Lung (tissue), 12 donors: ENCODE measurements around the gene MRRF. TPM values are rescaled to one million over a fixed set of nuclear protein-coding genes. Genes with fewer than 3 reads are reported as not detected.

Experiments used
- ATAC-seq: fragments of 200-7000 bp; cut with Tn5 transposase; one replicate; pipeline ENCODE4 v1.9.1; 2020; ENCODE audit warnings: moderate number of reproducible peaks; ENCODE audit not compliant: insufficient read depth, low FRiP score
- DNase-seq, 3 donors: peaks; one replicate each; pipeline ENCODE4 v3.0.0-alpha.2; 2013 to 2017
- H3K27ac ChIP-seq, 2 donors: one replicate each; pipeline ENCODE4 v1.5.1; 2013; ENCODE audit warnings: mild to moderate bottlenecking in 2 of 2, moderate library complexity in 2 of 2, control low read depth in 1 of 2, inconsistent platforms in 1 of 2, low read depth in 1 of 2, low read length in 1 of 2
- H3K27me3 ChIP-seq, 3 donors: one replicate each; pipeline ENCODE4 v1.5.1; 2013; ENCODE audit warnings: low read length in 2 of 3; ENCODE audit not compliant: control insufficient read depth in 3 of 3, insufficient read depth in 3 of 3
- H3K36me3 ChIP-seq, 4 donors: one replicate each; pipeline ENCODE4 v1.5.1; 2013; ENCODE audit warnings: low read length in 4 of 4, mild to moderate bottlenecking in 1 of 4, moderate library complexity in 1 of 4; ENCODE audit not compliant: control insufficient read depth in 4 of 4, insufficient read depth in 4 of 4
- H3K4me1 ChIP-seq, 5 donors: one replicate each; pipeline ENCODE4 v1.5.1; 2013; ENCODE audit warnings: low read length in 5 of 5, mild to moderate bottlenecking in 2 of 5, moderate library complexity in 1 of 5; ENCODE audit not compliant: control insufficient read depth in 5 of 5, insufficient read depth in 5 of 5
- H3K4me3 ChIP-seq: one replicate; pipeline ENCODE4 v1.5.1; 2013; ENCODE audit warnings: mild to moderate bottlenecking, control low read depth, moderate library complexity
- H3K9ac ChIP-seq, 2 donors: one replicate each; pipeline ENCODE4 v1.5.1; 2013; ENCODE audit warnings: low read length in 2 of 2, control low read depth in 1 of 2; ENCODE audit not compliant: insufficient read depth in 1 of 2
- H3K9me3 ChIP-seq, 4 donors: one replicate each; pipeline ENCODE4 v1.5.1; 2013; ENCODE audit warnings: low read length in 3 of 4, mild to moderate bottlenecking in 1 of 4, moderate library complexity in 1 of 4; ENCODE audit not compliant: control insufficient read depth in 4 of 4, insufficient read depth in 3 of 4
- WGBS, 2 donors: extraction: QIAGEN DNeasy Blood & Tissue Kit; methylation state at CpG; one replicate each; pipeline ENCODE4 v1.1.7; 2013; 5-methylcytosine and 5-hydroxymethylcytosine counted together
- polyA plus RNA-seq, 2 donors: library from polyadenylated mRNA; stranded (reverse); fragments of 200-250 nt; gene quantifications; one replicate each; pipeline ENCODE4 v1.2.1, GENCODE V29; 2013
- total RNA-seq, 2 donors: library from RNA; depleted of rRNA in 1 of 2; stranded (reverse); fragments of >200 nt in 1 of 2; gene quantifications; one replicate each; pipeline ENCODE4 v1.2.1, GENCODE V29; 2014 to 2021
- TF ChIP-seq, protein P1 (sequence below): IDR thresholded peaks from 2 replicates; pipeline ENCODE4 v1.5.1; 2012; ENCODE audit warnings: mild to moderate bottlenecking; ENCODE audit errors: control extremely low read depth, extremely low read depth
- donor health status: control.
- donor health status: control.
- donor health status: Bipolar disorder and iron deficiency.
- donor health status: healthy.
- donor health status: DM: yes; HTN: yes; CAD: no.

The MRRF gene
- total and polyA plus RNA-seq, 4 donors: 22.3 to 43.9 (median 31.1) TPM

DNA sequence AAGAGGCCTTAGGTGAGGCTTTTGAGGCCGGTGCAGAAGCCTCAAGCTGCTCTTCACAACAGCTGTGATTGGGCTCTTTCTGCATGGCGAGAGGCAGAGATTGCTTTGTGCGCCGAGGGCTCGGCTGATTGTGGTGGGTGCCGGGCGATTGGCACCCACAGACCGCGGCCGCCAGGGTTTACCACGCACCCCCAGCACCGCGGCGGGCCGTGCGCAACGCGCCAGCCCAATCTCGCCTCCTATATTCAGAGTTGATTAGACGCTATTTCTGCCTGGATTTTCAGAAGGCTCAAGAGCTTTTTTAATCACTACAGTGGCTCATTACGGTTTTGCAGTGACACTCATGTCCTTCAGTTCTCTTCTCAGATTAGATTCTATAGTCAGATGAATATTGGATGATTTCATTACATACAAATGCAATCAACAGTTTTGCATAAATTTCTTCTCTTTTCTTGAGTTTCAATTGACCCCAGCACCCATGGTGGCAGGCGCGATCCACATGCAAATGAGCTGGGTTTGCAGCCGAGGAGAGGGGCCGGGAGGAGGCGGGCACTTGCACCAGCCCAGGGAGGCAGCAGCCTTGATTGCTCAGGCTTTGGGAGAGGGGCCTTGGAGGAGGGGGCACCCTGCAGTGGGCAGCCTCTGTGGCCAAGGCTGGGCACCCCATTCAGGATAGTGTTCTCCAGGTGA, 72.3 kb downstream of the MRRF start:
- peaks cover 0 to 7% (median 6%) of the 10 kb centered on the region in 3 donors for H3K27me3 ChIP-seq
- TF ChIP-seq, protein P1, sequence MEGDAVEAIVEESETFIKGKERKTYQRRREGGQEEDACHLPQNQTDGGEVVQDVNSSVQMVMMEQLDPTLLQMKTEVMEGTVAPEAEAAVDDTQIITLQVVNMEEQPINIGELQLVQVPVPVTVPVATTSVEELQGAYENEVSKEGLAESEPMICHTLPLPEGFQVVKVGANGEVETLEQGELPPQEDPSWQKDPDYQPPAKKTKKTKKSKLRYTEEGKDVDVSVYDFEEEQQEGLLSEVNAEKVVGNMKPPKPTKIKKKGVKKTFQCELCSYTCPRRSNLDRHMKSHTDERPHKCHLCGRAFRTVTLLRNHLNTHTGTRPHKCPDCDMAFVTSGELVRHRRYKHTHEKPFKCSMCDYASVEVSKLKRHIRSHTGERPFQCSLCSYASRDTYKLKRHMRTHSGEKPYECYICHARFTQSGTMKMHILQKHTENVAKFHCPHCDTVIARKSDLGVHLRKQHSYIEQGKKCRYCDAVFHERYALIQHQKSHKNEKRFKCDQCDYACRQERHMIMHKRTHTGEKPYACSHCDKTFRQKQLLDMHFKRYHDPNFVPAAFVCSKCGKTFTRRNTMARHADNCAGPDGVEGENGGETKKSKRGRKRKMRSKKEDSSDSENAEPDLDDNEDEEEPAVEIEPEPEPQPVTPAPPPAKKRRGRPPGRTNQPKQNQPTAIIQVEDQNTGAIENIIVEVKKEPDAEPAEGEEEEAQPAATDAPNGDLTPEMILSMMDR: no peak
- no peak overlapping the region for H3K27ac ChIP-seq
- ATAC-seq: no peak
- no peak overlapping the region for H3K4me3 ChIP-seq
- no peak for DNase-seq
- H3K4me1 ChIP-seq: peaks cover 0 to 13% (median 0%) of the 10 kb centered on the region in 5 donors
- H3K9ac ChIP-seq: no peak overlapping the region
- H3K9me3 ChIP-seq: no peaks in the 10 kb centered on the region
- 62 to 80% methylated on average over 26 of the region's 26 CpGs for WGBS, 2 donors
- H3K36me3 ChIP-seq: no peaks in the 10 kb centered on the region

- TF ChIP-seq, protein P1: no peak
- DNase-seq (no peak), ATAC-seq (no peak)
- peaks cover 0 to 11% (median 0%) of the 10 kb centered on the region in 5 donors for H3K4me1 ChIP-seq
- no peaks in the 10 kb centered on the region for H3K36me3 ChIP-seq
- no peaks in the 10 kb centered on the region for H3K9me3 ChIP-seq
- 71 to 90% methylated on average over 4 of the region's 4 CpGs for WGBS, 2 donors
- no peak overlapping the region for H3K4me3 ChIP-seq
- H3K27me3 ChIP-seq: peaks cover 0 to 7% (median 6%) of the 10 kb centered on the region in 3 donors
- H3K27ac ChIP-seq: no peak overlapping the region
- no peak overlapping the region for H3K9ac ChIP-seq
These were observed 72.9 kb downstream of the MRRF start for GRCh38 chr9:122337556-122337929.

- ATAC-seq (no peak), DNase-seq (no peak)
- Histone ChIP-seq H3K27ac (no peak overlapping the region), H3K27me3 (peaks cover 0 to 7% (median 6%) of the 10 kb centered on the region in 3 donors), H3K36me3 (no peaks in the 10 kb centered on the region), H3K9ac (no peak overlapping the region), H3K4me1 (peaks cover 0 to 11% (median 0%) of the 10 kb centered on the region in 5 donors), H3K9me3 (no peaks in the 10 kb centered on the region), H3K4me3 (no peak overlapping the region)
- TF ChIP-seq, protein P1: no peak
- 57 to 78% methylated on average over 6 of the region's 6 CpGs for WGBS, 2 donors
These were observed 73.9 kb downstream of the MRRF start for GRCh38 chr9:122338536-122338935.

GRCh38 chr9:122338994-122339393, 74.3 kb downstream of the MRRF start:
- Histone ChIP-seq H3K27ac (no peak overlapping the region), H3K27me3 (peaks cover 0 to 7% (median 6%) of the 10 kb centered on the region in 3 donors), H3K36me3 (no peaks in the 10 kb centered on the region), H3K4me3 (no peak overlapping the region), H3K4me1 (peaks cover 0 to 11% (median 0%) of the 10 kb centered on the region in 5 donors), H3K9me3 (no peaks in the 10 kb centered on the region), H3K9ac (no peak overlapping the region)
- DNase-seq: no peak
- TF ChIP-seq, protein P1: no peak
- ATAC-seq: no peak
- 84 to 87% methylated on average over 3 of the region's 3 CpGs for WGBS, 2 donors
